Measurements from ENCODE around the gene TDRD12.
"Not testable (repeated sequence)": the region's sequence is repeated elsewhere in the genome, so short reads cannot be mapped to it uniquely, and the experiment has no call there.

Gene TDRD12

DNA sequence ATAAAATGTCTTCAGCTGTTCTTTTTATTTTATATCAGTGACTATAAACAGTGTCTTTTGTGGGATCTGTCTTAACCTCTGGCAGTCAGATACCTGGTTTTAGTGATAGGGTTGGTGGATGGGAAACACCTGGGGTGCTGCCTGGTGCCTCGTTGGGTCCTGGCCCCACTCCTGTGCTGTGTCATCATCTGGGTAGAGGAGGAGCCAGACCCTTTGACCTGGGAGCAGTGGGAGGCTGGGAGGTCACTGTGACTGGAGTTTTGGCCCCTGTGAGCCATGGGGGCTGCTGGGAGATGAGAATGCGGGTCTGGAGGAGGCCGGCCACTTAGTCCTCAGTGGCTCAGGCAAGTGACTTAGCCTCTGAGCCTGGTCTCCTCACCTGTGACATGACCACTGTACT, 29.4 kb downstream of the TDRD12 start:
- H3K9ac ChIP-seq (ENCODE audit: low read depth, low read length): no peak overlapping the region
- H3K9me3 ChIP-seq (ENCODE audit: control insufficient read depth, insufficient read depth, low read length): no peaks in the 10 kb centered on the region
- H3K36me3 ChIP-seq (ENCODE audit: insufficient read depth, low read length): no peaks in the 10 kb centered on the region
- H3K4me1 ChIP-seq (ENCODE audit: insufficient read depth, low read length): no peaks in the 10 kb centered on the region

- Histone ChIP-seq H3K9me3 (ENCODE audit: control insufficient read depth, insufficient read depth, low read length) (no peaks in the 10 kb centered on the region), H3K36me3 (ENCODE audit: insufficient read depth, low read length) (no peaks in the 10 kb centered on the region), H3K4me1 (ENCODE audit: insufficient read depth, low read length) (no peaks in the 10 kb centered on the region), H3K9ac (ENCODE audit: low read depth, low read length) (no peak overlapping the region)
Observed at GRCh38 chr19:32749361-32749760, 29.8 kb downstream of the TDRD12 start.

- Histone ChIP-seq H3K9ac (ENCODE audit: low read depth, low read length) (no peak overlapping the region), H3K36me3 (ENCODE audit: insufficient read depth, low read length) (no peaks in the 10 kb centered on the region), H3K9me3 (ENCODE audit: control insufficient read depth, insufficient read depth, low read length) (no peaks in the 10 kb centered on the region), H3K4me1 (ENCODE audit: insufficient read depth, low read length) (no peaks in the 10 kb centered on the region)
Observed at GRCh38 chr19:32750441-32751055, 31.0 kb downstream of the TDRD12 start.

DNA sequence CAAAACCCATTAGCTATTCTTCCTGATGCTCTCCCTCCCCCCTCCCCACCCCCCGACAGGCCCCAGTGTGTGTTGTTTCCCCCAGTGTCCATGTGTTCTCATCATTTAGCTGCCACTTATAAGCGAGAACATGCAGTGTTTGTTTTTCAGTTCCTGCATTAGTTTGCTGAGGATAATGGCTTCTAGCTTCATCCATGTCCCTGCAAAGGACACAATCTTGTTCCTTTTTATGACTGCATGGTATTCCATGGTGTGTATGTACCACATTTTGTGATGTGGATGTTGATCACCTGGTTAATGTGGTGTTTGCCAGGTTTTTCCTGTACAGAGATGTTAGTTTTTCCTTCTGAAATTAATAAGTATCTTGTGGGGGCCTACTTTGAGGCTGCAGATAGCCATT, 31.5 kb downstream of the TDRD12 start:
- Histone ChIP-seq H3K9ac (ENCODE audit: low read depth, low read length) (no peak overlapping the region), H3K9me3 (ENCODE audit: control insufficient read depth, insufficient read depth, low read length) (no peaks in the 10 kb centered on the region), H3K36me3 (ENCODE audit: insufficient read depth, low read length) (no peaks in the 10 kb centered on the region), H3K4me1 (ENCODE audit: insufficient read depth, low read length) (no peaks in the 10 kb centered on the region)

GRCh38 chr19:32757189-32757588, 37.6 kb downstream of the TDRD12 start:
- Histone ChIP-seq H3K4me1 (ENCODE audit: insufficient read depth, low read length) (no peaks in the 10 kb centered on the region), H3K9ac (ENCODE audit: low read depth, low read length) (no peak overlapping the region), H3K36me3 (ENCODE audit: insufficient read depth, low read length) (no peaks in the 10 kb centered on the region), H3K9me3 (ENCODE audit: control insufficient read depth, insufficient read depth, low read length) (no peaks in the 10 kb centered on the region)

GRCh38 chr19:32765365-32765764, 45.8 kb downstream of the TDRD12 start:
- H3K4me1 ChIP-seq (ENCODE audit: insufficient read depth, low read length); H3K9ac ChIP-seq (ENCODE audit: low read depth, low read length); H3K36me3 ChIP-seq (ENCODE audit: insufficient read depth, low read length); H3K9me3 ChIP-seq (ENCODE audit: control insufficient read depth, insufficient read depth, low read length): not testable (repeated sequence)

DNA sequence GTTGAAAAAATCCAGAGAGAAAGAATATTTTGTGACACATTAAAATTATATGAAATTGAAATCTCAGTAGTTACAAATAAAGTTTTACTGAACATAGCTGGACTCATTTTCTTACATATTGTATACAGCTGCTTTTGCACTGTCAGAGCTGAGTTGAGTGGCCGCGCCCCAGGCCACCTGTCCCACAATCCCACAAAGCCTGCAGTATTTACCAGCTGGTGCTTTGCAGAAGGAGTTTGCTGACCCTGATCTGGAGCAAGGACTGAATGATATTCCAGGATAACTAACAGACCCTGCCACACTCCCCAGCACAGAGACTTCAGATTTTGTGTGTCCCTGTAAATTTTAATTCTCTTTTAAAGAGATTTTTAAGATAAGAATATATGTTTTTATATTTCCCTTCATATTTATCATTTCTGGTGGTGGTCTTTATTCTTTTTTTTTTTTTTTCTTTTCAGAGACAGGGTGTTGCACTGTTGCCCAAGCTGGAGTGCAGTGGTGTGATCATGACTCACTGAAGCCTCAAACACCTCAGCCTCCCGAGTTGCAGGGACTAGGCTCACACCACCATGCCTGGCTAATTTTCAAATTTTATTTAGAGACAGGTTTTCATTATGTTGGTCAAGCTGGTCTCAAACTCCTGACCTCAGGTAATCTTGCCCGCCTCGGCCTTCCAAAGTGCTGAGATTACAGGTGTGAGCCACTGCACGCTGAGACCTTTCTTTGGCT, 48.5 kb downstream of the TDRD12 start:
- no peaks in the 10 kb centered on the region for H3K36me3 ChIP-seq (ENCODE audit: insufficient read depth, low read length)
- no peaks in the 10 kb centered on the region for H3K9me3 ChIP-seq (ENCODE audit: control insufficient read depth, insufficient read depth, low read length)
- no peak overlapping the region for H3K9ac ChIP-seq (ENCODE audit: low read depth, low read length)
- no peaks in the 10 kb centered on the region for H3K4me1 ChIP-seq (ENCODE audit: insufficient read depth, low read length)

DNA sequence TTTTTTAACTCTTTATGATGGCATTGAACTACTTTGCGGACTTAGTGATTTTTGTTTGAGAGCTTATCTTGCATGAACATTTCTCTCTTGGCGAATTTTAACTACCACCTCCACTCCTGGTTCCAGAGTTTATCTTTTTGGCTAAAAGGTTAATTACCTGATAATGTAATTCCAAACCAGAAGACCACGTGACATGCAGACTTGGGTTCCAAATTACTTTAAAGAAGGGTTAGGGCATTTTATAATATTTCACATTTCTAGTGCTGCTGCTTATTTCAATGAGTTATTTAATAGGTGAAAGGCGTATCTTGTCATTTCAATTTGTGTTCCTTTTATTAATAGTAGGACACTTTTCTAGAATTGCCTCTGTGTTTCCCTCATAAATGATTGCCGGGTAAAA, 52.0 kb downstream of the TDRD12 start:
- Histone ChIP-seq H3K9ac (ENCODE audit: low read depth, low read length) (no peak overlapping the region), H3K36me3 (ENCODE audit: insufficient read depth, low read length) (no peaks in the 10 kb centered on the region), H3K4me1 (ENCODE audit: insufficient read depth, low read length) (no peaks in the 10 kb centered on the region), H3K9me3 (ENCODE audit: control insufficient read depth, insufficient read depth, low read length) (no peaks in the 10 kb centered on the region)

GRCh38 chr19:32773126-32773525, 53.6 kb downstream of the TDRD12 start:
- Histone ChIP-seq H3K9ac (ENCODE audit: low read depth, low read length) (no peak overlapping the region), H3K4me1 (ENCODE audit: insufficient read depth, low read length) (no peaks in the 10 kb centered on the region), H3K36me3 (ENCODE audit: insufficient read depth, low read length) (no peaks in the 10 kb centered on the region), H3K9me3 (ENCODE audit: control insufficient read depth, insufficient read depth, low read length) (no peaks in the 10 kb centered on the region)

- Histone ChIP-seq H3K9me3 (ENCODE audit: control insufficient read depth, insufficient read depth, low read length) (no peaks in the 10 kb centered on the region), H3K4me1 (ENCODE audit: insufficient read depth, low read length) (peaks cover 8% of the 10 kb centered on the region; the same call in 1 of the 2 replicates), H3K36me3 (ENCODE audit: insufficient read depth, low read length) (no peaks in the 10 kb centered on the region), H3K9ac (ENCODE audit: low read depth, low read length) (no peak overlapping the region)
Observed at GRCh38 chr19:32779082-32779481, 59.5 kb downstream of the TDRD12 start.

DNA sequence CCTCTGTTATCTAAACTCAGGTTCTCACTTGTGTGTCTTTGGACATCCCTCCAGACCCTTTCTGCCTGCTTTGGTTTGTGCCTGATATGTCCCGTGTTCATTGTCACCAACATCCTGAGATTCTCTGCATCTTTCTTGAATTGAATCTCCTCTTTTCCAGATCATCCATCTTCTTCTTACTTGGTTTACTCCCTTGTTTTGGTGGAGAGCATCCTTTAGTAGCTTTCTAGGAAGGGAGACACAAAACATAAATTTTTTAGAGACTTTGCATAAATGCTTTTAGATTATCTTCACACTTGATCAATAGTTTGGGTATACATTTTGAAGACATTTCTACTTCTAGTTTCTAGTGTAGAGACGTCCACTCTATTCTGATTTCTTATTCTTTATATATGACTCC, 61.7 kb downstream of the TDRD12 start:
- no peak overlapping the region for H3K9ac ChIP-seq (ENCODE audit: low read depth, low read length)
- H3K4me1 ChIP-seq (ENCODE audit: insufficient read depth, low read length): peaks cover 8% of the 10 kb centered on the region; the same call in 1 of the 2 replicates
- no peaks in the 10 kb centered on the region for H3K36me3 ChIP-seq (ENCODE audit: insufficient read depth, low read length)
- H3K9me3 ChIP-seq (ENCODE audit: control insufficient read depth, insufficient read depth, low read length): no peaks in the 10 kb centered on the region

- H3K36me3 ChIP-seq (ENCODE audit: insufficient read depth, low read length); H3K9ac ChIP-seq (ENCODE audit: low read depth, low read length); H3K4me1 ChIP-seq (ENCODE audit: insufficient read depth, low read length); H3K9me3 ChIP-seq (ENCODE audit: control insufficient read depth, insufficient read depth, low read length): not testable (repeated sequence)
Observed at GRCh38 chr19:32782089-32782488, 62.5 kb downstream of the TDRD12 start.

GRCh38 chr19:32787161-32787813, 67.7 kb downstream of the TDRD12 start:
- H3K9me3 ChIP-seq (ENCODE audit: control insufficient read depth, insufficient read depth, low read length); H3K36me3 ChIP-seq (ENCODE audit: insufficient read depth, low read length); H3K4me1 ChIP-seq (ENCODE audit: insufficient read depth, low read length): not testable (repeated sequence)
- H3K9ac ChIP-seq (ENCODE audit: low read depth, low read length): peak overlapping the region; percentile 39; the same call in 1 of the 2 replicates

DNA sequence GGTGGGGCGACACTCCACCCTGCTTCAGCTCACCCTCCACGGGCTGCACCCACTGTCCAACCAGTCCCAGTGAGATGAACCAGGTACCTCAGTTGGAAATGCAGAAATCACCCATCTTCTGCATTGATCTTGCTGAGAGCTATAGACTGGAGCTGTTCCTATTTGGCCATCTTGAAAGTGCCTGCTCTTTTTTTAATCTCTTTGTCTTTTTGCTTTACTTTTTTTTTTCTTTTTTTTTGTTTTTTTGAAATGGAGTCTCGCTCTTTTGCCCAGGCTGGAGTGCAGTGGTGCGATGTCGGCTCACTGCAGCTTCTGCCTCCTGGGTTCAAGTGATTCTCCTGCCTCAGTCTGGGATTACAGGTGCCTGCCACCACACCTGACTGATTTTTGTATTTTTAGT, 68.3 kb downstream of the TDRD12 start:
- peak overlapping the region; percentile 39; the same call in 1 of the 2 replicates for H3K9ac ChIP-seq (ENCODE audit: low read depth, low read length)
- not testable (repeated sequence) for H3K4me1 ChIP-seq (ENCODE audit: insufficient read depth, low read length); H3K9me3 ChIP-seq (ENCODE audit: control insufficient read depth, insufficient read depth, low read length); H3K36me3 ChIP-seq (ENCODE audit: insufficient read depth, low read length)

- Histone ChIP-seq H3K4me1 (ENCODE audit: insufficient read depth, low read length) (no peaks in the 10 kb centered on the region), H3K9ac (ENCODE audit: low read depth, low read length) (no peak overlapping the region), H3K9me3 (ENCODE audit: control insufficient read depth, insufficient read depth, low read length) (no peaks in the 10 kb centered on the region), H3K36me3 (ENCODE audit: insufficient read depth, low read length) (no peaks in the 10 kb centered on the region)
Observed at GRCh38 chr19:32789429-32789828, 69.9 kb downstream of the TDRD12 start.
